ENCODE measurements around the gene COL27A1. TPM values are rescaled to one million over a fixed set of nuclear protein-coding genes. Genes with fewer than 3 reads are reported as not detected.

The COL27A1 gene
- total RNA-seq, 5 donors from 2014 or later (not counting 1 experiment from before 2014, with no cell fraction given), result 0.53 to 1.7 (median 0.95) TPM

DNA sequence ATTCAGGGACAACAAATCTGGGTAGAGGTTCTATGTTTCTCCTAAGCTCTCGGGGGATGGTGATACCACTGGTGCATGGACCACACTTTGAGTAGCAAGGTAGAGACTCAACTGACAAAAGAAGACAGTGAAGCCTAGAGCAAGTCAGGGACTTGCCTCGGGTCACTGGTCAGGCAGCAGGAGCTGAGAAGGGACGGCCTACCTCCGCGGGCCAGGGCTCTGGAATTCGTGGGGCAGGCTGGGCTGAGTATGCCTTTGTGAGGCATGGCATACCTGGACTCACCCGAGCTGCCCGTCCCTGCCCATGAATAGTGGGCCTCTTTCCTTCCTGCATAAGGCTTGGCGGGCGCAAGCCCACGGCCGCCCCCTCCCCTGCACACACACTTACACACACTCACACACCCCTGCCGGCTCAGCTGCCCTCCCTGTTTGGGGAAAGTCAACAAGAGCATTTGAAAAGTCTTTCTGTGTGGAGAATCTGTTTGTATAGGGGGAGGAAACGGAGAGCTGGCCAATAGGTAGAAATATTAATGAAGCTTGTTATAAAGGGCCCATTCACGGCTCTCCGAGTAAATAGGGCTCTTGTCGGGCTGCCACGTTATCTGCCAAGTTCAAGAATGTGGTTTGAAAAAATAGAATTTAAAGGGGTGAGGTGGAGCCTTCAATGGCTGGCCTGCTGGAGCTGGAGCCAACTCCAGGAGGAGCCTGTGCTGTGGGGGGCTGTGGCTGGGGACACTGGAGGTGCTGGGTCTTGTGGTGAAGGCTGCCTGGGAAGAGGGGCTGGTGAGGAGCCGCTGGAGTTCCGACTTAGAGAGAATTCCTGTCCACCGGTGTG is 37.1 kb upstream of the COL27A1 start:
- CTCF ChIA-PET, result interaction anchor here in 1 of 2 donors (0.5 kb wide), 1 partner anchor 9 kb away, joined by 3 read pairs; no protein-coding TSS in a partner anchor
- H3K36me3 ChIP-seq (ENCODE audit: control insufficient read depth in 2 of 2, extremely low read depth in 1 of 2, insufficient read depth in 1 of 2, low read length in 1 of 2), result no peaks in the 10 kb centered on the region
- no peaks in the 10 kb centered on the region for H3K4me1 Mint-ChIP-seq
- no peak overlapping the region for H3K4me3 ChIP-seq (ENCODE audit: control insufficient read depth in 1 of 2, extremely low read depth in 1 of 2, low read length in 1 of 2)
- POLR2A ChIA-PET, result no interaction called here
- H3K36me3 Mint-ChIP-seq, result no peaks in the 10 kb centered on the region
- no peak overlapping the region for H3K27ac ChIP-seq (ENCODE audit: low read length)
- no peak overlapping the region for H3K27ac Mint-ChIP-seq
- H3K27me3 ChIP-seq (replicated peaks in 1 of 2; ENCODE audit: control insufficient read depth in 2 of 2, extremely low read depth in 1 of 2, insufficient read depth in 2 of 2, low read length in 1 of 2), result peaks cover 5 to 26% of the 10 kb centered on the region in 2 experiments
- 62% methylated on average over 13 of the region's 21 CpGs for WGBS (ENCODE audit: insufficient coverage)
- no peaks in the 10 kb centered on the region for H3K4me1 ChIP-seq (ENCODE audit: control insufficient read depth in 1 of 2, extremely low read depth in 1 of 2, insufficient read depth in 2 of 2, low read length in 2 of 2)
- H3K9me3 Mint-ChIP-seq, result no peaks in the 10 kb centered on the region
- DNase-seq (no peak), ATAC-seq (replicated peaks in 1 of 4) (no peak)
- no peak overlapping the region for H3K4me3 Mint-ChIP-seq
- H3K9me3 ChIP-seq, result no peaks in the 10 kb centered on the region
- peaks cover 22 to 34% of the 10 kb centered on the region in 2 donors for H3K27me3 Mint-ChIP-seq

DNA sequence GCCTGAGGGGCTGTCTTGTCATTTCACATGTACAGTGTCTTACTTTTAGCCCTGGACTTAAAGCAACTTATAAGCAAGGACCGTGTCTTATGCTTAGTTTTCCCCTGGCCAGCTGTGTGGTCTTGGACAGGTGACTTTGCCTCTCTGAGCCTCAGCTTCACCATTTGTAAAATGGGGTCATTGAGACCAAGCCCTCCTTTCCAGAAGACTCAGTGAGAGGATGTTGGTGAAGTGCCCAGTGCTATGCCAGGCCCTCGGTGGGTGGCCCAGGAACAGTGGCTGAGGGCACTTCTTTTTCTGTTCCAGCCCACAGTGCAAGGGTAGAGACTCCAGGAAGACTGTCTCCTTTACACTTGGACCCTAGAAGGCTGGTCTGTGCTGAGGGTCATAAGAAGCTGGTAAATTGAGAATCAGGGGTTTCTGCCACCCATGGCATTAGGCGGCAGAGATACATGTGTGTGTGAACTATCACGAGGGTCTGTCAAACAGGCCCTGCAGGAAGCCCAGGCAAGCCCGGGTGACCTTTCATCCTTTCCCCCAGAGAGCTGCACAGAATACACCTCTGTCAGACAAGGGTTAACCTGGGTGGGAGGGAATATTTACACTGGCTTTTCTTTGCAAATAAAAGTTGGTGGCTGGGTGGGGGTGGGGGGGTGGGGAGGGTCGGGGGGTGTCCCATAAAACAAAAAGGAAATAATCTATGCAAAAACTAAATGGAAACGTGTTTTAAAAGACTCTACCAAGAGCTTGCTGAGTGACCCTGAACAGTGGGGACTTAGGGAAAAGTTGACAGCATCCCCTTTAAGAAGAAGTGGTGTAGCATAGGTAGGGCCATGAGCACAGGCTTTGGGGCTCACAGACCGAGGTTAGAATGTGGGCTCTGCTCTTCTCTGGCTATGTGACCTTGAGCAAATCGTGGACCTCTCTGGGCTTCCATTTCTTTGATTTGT is 35.8 kb upstream of the COL27A1 start:
- Mint-ChIP-seq H3K4me3 (no peak overlapping the region), H3K27me3 (peaks cover 13 to 27% of the 10 kb centered on the region in 2 donors), H3K9me3 (no peaks in the 10 kb centered on the region), H3K4me1 (no peaks in the 10 kb centered on the region), H3K36me3 (no peaks in the 10 kb centered on the region), H3K27ac (no peak overlapping the region)
- 48% methylated on average over 3 of the region's 9 CpGs for WGBS (ENCODE audit: insufficient coverage)
- Histone ChIP-seq H3K36me3 (ENCODE audit: control insufficient read depth in 2 of 2, extremely low read depth in 1 of 2, insufficient read depth in 1 of 2, low read length in 1 of 2) (no peaks in the 10 kb centered on the region), H3K9me3 (no peaks in the 10 kb centered on the region), H3K4me3 (ENCODE audit: control insufficient read depth in 1 of 2, extremely low read depth in 1 of 2, low read length in 1 of 2) (no peak overlapping the region), H3K27me3 (replicated peaks in 1 of 2; ENCODE audit: control insufficient read depth in 2 of 2, extremely low read depth in 1 of 2, insufficient read depth in 2 of 2, low read length in 1 of 2) (peaks cover 5 to 25% of the 10 kb centered on the region in 2 experiments), H3K27ac (ENCODE audit: low read length) (no peak overlapping the region), H3K4me1 (ENCODE audit: control insufficient read depth in 1 of 2, extremely low read depth in 1 of 2, insufficient read depth in 2 of 2, low read length in 2 of 2) (no peaks in the 10 kb centered on the region)
- no peak for ATAC-seq (replicated peaks in 1 of 4)
- no peak for DNase-seq
- ChIA-PET POLR2A (no interaction called here), CTCF (interaction anchor here in 1 of 2 donors (0.5 kb wide), 1 partner anchor 464 kb away, joined by 4 read pairs; no protein-coding TSS in a partner anchor)

DNA sequence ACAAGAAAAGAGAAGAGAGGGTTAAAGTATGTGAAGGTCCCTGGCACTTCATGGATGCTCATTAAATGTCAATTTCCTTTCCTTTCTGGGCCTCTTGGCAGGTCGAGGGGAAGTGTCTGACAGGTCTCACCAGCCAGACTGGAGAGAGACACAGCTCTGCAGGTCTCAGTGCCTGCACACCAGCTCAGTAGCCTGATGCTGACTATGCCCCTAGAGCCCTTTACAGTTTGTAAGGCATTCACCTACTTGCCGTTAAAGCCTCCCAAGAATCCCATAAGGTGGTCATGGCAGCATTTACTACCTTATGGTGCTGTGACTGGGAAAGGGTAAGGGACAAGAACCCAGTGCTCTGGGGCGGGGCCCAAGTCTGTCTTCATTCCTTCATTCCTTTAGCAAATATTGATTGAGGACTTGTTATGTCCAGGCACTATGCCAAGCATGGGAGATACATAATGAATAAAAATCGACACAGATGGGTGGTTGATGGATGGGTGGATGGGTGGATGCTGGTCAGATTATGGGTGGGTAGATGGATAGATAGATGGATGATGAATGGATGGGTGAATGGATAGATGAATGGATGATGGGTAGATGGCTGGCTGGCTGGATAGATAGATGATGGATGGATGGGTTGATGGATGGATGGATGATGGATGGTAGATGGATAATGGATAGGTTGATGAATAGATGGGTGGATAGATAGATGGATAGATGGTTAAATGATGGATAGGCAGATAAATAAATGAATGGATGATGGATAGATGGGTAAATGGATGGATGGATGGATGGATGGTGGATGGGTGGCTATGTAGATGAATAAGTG is 34.9 kb upstream of the COL27A1 start:
- Mint-ChIP-seq H3K9me3 (no peaks in the 10 kb centered on the region), H3K4me1 (no peaks in the 10 kb centered on the region), H3K36me3 (no peaks in the 10 kb centered on the region), H3K27ac (no peak overlapping the region), H3K4me3 (no peak overlapping the region), H3K27me3 (peaks cover 13 to 27% of the 10 kb centered on the region in 2 donors)
- POLR2A ChIA-PET, result no interaction called here
- CTCF ChIA-PET, result no interaction called here
- H3K9me3 ChIP-seq, result no peaks in the 10 kb centered on the region
- H3K27me3 ChIP-seq (replicated peaks in 1 of 2; ENCODE audit: control insufficient read depth in 2 of 2, extremely low read depth in 1 of 2, insufficient read depth in 2 of 2, low read length in 1 of 2), result peaks cover 5 to 31% of the 10 kb centered on the region in 2 experiments
- H3K27ac ChIP-seq (ENCODE audit: low read length), result no peak overlapping the region
- no peak for ATAC-seq (replicated peaks in 1 of 4)
- H3K36me3 ChIP-seq (ENCODE audit: control insufficient read depth in 2 of 2, extremely low read depth in 1 of 2, insufficient read depth in 1 of 2, low read length in 1 of 2), result no peaks in the 10 kb centered on the region
- WGBS (ENCODE audit: insufficient coverage), result 39% methylated on average over 2 of the region's 4 CpGs
- DNase-seq, result no peak
- H3K4me3 ChIP-seq (ENCODE audit: control insufficient read depth in 1 of 2, extremely low read depth in 1 of 2, low read length in 1 of 2), result no peak overlapping the region
- no peaks in the 10 kb centered on the region for H3K4me1 ChIP-seq (ENCODE audit: control insufficient read depth in 1 of 2, extremely low read depth in 1 of 2, insufficient read depth in 2 of 2, low read length in 2 of 2)

DNA sequence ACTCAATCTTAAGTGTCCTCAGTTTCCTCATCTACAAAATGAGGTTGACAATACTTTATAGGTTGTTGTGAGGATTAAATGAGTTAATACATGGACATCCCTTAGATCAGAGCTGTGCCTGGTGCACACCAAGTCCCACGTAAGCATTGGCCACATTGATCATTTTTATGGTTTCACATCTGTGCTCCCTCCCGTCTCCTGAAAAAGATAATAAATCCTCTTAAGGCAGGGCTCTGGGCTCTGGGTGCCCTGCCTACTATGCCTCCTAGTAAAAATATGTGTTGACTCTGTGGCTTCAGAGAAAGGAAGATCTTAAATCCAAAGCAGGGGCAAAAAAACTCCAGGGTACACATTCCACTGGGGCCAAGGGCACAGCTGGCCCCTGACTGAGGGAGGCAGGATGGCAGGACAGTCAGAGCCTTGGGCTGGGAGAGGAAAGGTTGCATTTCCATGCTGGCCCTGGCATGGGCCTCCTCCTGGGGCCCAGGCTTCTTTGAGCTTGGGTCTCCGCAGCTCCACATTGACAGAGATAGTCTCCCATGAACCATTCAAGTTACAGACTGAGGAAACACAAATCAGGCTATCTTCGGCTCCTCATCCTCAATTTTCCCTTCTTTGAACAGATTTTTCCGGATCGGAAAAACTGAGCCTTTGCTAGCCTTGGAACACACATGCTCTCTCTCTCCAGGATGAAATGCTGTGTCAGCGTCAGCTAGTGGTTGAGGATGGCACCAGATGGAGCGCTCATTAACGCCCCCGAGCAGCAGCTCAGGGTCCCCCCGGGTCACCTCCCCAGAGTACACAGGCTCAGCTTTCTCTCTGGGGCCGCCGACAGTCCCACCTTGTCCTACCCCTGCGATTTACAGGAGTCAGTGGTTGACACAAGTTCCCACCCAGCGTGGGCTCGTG is 33.9 kb upstream of the COL27A1 start:
- no peak overlapping the region for H3K27ac Mint-ChIP-seq
- Histone ChIP-seq H3K27me3 (replicated peaks in 1 of 2; ENCODE audit: control insufficient read depth in 2 of 2, extremely low read depth in 1 of 2, insufficient read depth in 2 of 2, low read length in 1 of 2) (peaks cover 2 to 28% of the 10 kb centered on the region in 2 experiments), H3K9me3 (no peaks in the 10 kb centered on the region), H3K36me3 (ENCODE audit: control insufficient read depth in 2 of 2, extremely low read depth in 1 of 2, insufficient read depth in 1 of 2, low read length in 1 of 2) (no peaks in the 10 kb centered on the region), H3K4me3 (ENCODE audit: control insufficient read depth in 1 of 2, extremely low read depth in 1 of 2, low read length in 1 of 2) (no peak overlapping the region), H3K4me1 (ENCODE audit: control insufficient read depth in 1 of 2, extremely low read depth in 1 of 2, insufficient read depth in 2 of 2, low read length in 2 of 2) (no peaks in the 10 kb centered on the region), H3K27ac (ENCODE audit: low read length) (no peak overlapping the region)
- DNase-seq, result no peak
- 90% methylated on average over 13 of the region's 16 CpGs for WGBS (ENCODE audit: insufficient coverage)
- no peaks in the 10 kb centered on the region for H3K4me1 Mint-ChIP-seq
- POLR2A ChIA-PET, result interaction anchor here in 1 of 2 donors (0.6 kb wide), 1 partner anchor 12 kb away, joined by 4 read pairs; no protein-coding TSS in a partner anchor
- no peaks in the 10 kb centered on the region for H3K9me3 Mint-ChIP-seq
- H3K36me3 Mint-ChIP-seq, result no peaks in the 10 kb centered on the region
- ATAC-seq (replicated peaks in 1 of 4), result no peak
- no peak overlapping the region for H3K4me3 Mint-ChIP-seq
- CTCF ChIA-PET, result no interaction called here
- peaks cover 13 to 30% of the 10 kb centered on the region in 2 donors for H3K27me3 Mint-ChIP-seq

DNA sequence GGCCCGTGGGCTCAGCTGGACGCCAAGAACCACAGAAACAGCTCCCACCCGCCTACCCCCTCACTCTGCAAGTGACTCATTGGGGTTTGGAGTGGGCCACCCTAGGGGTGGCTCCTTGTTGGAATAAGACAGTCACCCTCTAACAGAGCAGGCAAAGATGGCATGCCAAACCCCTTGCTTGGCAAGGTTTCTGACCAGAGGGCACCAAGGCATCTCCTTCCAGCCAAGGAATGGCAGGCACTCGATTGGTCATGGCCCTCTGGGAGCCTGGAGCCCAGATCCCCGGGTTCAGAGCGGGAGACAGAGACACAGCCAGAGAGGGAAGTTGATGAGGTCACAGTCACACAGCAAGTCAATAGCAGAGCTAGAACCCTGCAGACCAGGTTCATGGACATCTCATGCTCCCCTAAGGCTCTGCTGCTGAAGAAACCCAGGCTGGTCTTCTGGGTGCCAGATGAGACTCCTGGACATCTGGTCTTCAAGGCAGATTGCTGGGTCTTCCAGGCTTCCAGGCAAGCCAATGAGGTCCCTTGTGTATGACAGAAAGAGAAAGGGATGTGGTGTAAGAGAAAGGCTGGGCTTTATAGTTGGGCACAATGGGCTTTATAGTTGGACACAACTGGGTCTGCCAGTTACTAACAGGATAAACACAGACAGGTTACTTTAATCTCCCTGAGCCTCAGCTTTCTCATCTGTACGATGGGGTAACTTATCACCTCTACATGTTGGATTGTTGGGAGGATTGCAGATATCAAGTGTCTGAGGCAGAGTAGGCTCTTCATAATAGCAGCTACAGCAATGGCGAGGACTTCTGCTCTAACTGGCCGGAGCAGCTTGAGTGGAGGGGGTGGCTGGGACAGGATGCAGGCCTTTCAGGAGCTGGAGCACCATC is 33.0 kb upstream of the COL27A1 start:
- H3K9me3 ChIP-seq, result no peaks in the 10 kb centered on the region
- no peak overlapping the region for H3K27ac Mint-ChIP-seq
- peaks cover 12 to 27% of the 10 kb centered on the region in 2 donors for H3K27me3 Mint-ChIP-seq
- ATAC-seq (replicated peaks in 1 of 4) (no peak), DNase-seq (no peak)
- H3K27me3 ChIP-seq (replicated peaks in 1 of 2; ENCODE audit: control insufficient read depth in 2 of 2, extremely low read depth in 1 of 2, insufficient read depth in 2 of 2, low read length in 1 of 2), result peaks cover under 1 to 33% of the 10 kb centered on the region in 2 experiments
- H3K4me3 ChIP-seq (ENCODE audit: control insufficient read depth in 1 of 2, extremely low read depth in 1 of 2, low read length in 1 of 2), result no peak overlapping the region
- no peak overlapping the region for H3K27ac ChIP-seq (ENCODE audit: low read length)
- ChIA-PET CTCF (no interaction called here), POLR2A (interaction anchor here in 1 of 2 donors (0.6 kb wide), 1 partner anchor 13 kb away, joined by 4 read pairs; no protein-coding TSS in a partner anchor)
- no peaks in the 10 kb centered on the region for H3K4me1 ChIP-seq (ENCODE audit: control insufficient read depth in 1 of 2, extremely low read depth in 1 of 2, insufficient read depth in 2 of 2, low read length in 2 of 2)
- no peaks in the 10 kb centered on the region for H3K36me3 ChIP-seq (ENCODE audit: control insufficient read depth in 2 of 2, extremely low read depth in 1 of 2, insufficient read depth in 1 of 2, low read length in 1 of 2)
- no peak overlapping the region for H3K4me3 Mint-ChIP-seq
- H3K36me3 Mint-ChIP-seq, result no peaks in the 10 kb centered on the region
- 71% methylated on average over 4 of the region's 9 CpGs for WGBS (ENCODE audit: insufficient coverage)
- H3K9me3 Mint-ChIP-seq, result peaks cover 0 to 3% (median 0%) of the 10 kb centered on the region in 3 donors
- no peaks in the 10 kb centered on the region for H3K4me1 Mint-ChIP-seq

All from T-cell (primary cell).